Cardiac fibroblast (primary cell): ENCODE data around the gene FOXE3.

Source experiments
- DNase-seq, 2 donors: peaks; one replicate each; pipeline versions ENCODE4 v3.0.0 to v3.0.0-alpha.2; 2010; ENCODE audit warnings: low read depth in 2 of 2
- H3K4me3 ChIP-seq, 2 donors: replicated peaks in 1 of 2; 1 replicate in 1 of 2; 2 replicates in 1 of 2; pipeline ENCODE4 v1.5.1; 2011; ENCODE audit warnings: low read depth in 2 of 2, low read length in 2 of 2, mild to moderate bottlenecking in 2 of 2, moderate library complexity in 1 of 2
- CTCF ChIP-seq: IDR thresholded peaks from one replicate; pipeline ENCODE4 v1.5.1; 2011; ENCODE audit warnings: low read depth, mild to moderate bottlenecking, low read length, inconsistent platforms

FOXE3 gene

GRCh38 chr1:47441450-47442106 lies 25.5 kb downstream of the FOXE3 start:
- DNase-seq = no peak
- no peak for TF ChIP-seq CTCF
- no peak overlapping the region for H3K4me3 ChIP-seq

- TF ChIP-seq CTCF = no peak
- DNase-seq = no peak
- no peak overlapping the region for H3K4me3 ChIP-seq
Measured at GRCh38 chr1:47442202-47442601, 26.1 kb downstream of the FOXE3 start.

- H3K4me3 ChIP-seq = no peak overlapping the region
- DNase-seq = no peak
- no peak for TF ChIP-seq CTCF
Measured at GRCh38 chr1:47442842-47443529, 26.9 kb downstream of the FOXE3 start.

GRCh38 chr1:47443530-47444296 lies 27.6 kb downstream of the FOXE3 start:
- H3K4me3 ChIP-seq = no peak overlapping the region
- DNase-seq = no peak
- TF ChIP-seq CTCF = no peak

GRCh38 chr1:47444297-47444561 lies 28.1 kb downstream of the FOXE3 start:
- TF ChIP-seq CTCF = no peak
- H3K4me3 ChIP-seq = no peak overlapping the region
- no peak for DNase-seq

GRCh38 chr1:47444562-47445465 lies 28.7 kb downstream of the FOXE3 start:
- TF ChIP-seq CTCF = no peak
- peak in 1 of 2 donors; percentile 27 for DNase-seq
- H3K4me3 ChIP-seq = no peak overlapping the region
